H1 (cell line): ENCODE measurements around the gene FEV. TPM values are rescaled to one million over a fixed set of nuclear protein-coding genes. Genes with fewer than 3 reads are reported as not detected.

Experiments
- CTBP2 ChIP-seq: IDR thresholded peaks from 2 replicates; pipeline ENCODE4 v1.7.0; 2011; ENCODE audit warnings: borderline replicate concordance, mild to moderate bottlenecking, moderate library complexity, mixed read lengths, low read length; ENCODE audit not compliant: insufficient read depth, insufficient read length
- SUZ12 ChIP-seq: fragments of 200-600 bp; sonication (generic); IDR thresholded peaks from 2 replicates; pipeline ENCODE4 v1.6.1; 2012; ENCODE audit warnings: mild to moderate bottlenecking, inconsistent platforms, low read length, moderate library complexity, mixed read lengths
- polyA plus RNA-seq, 7 experiments: library from polyadenylated mRNA; depleted of rRNA in 3 of 7; stranded (reverse) in 5 of 7; unstranded in 2 of 7; fragments of >200 nt in 5 of 7; fragments of 200-250 nt in 2 of 7; gene quantifications; 1 replicate in 5 of 7; 2 replicates in 1 of 7; 4 replicates in 1 of 7; pipeline versions ENCODE4 v1.2.1 to v1.2.3, GENCODE V29; 2011 to 2013; ENCODE audit warnings: missing spikeins in 2 of 7, mixed read lengths in 2 of 7
- total RNA-seq: library from RNA; stranded (reverse); fragmentation: NEBNext Ultra II Directional; extraction: Animal tissue kit (Norgen Biotek cat#: 25700); gene quantifications from 2 replicates; pipeline ENCODE4 v1.2.1, GENCODE V29; 2021

The FEV gene
- total and polyA plus RNA-seq, 2 of the 8 experiments (the other 6 are each of a cell fraction or from before 2014, with no cell fraction given): not detected

DNA sequence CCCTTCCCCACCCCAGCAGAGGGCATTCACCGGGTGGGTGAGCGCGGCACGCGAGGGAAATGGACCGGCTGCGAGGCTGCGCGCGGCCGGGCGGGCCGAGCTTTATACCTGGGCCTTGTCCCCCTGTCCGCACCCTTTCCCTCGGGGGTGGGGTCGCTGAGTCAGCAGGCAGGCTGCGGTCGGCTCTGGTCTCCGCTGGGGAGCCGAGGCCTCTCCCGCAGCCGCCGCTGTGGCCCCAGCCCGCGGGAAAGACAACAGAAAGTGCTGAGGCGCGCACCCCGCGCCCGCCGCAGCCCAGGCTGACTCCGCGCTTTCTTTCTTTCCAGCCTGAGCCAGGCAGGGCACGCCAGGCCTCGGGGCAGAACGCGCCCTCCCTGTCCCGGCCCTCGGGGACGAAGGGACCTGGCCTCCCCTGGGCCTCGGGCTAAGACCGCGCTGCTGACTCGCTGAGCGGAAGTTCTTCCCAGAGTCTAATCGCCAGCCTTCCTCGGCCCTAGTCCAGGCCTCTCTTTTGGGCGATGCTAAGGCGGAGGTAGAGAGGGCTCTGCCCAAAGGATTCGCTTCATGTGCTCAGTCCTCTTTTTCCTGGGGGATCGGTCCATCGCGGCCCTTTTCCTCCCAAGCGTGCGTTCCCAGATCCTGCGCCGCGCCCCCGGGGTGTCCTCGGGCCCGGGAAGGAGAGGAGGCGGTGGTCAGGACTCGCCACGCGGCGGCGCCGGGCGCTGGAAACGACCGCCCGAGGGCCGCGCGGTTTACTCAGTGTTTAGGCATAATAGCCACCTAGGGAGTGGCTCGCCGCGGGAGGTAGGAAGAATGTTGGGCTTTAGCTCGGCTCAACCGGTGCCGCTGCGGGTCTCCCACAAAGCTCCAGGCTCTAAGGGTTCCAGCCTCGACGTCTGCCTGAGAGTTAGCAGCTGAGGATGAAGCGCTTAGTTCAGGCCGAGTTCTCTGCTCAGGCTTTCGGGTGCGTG, 8.6 kb upstream of the FEV start, which contains the start of gene CRYBA2 (continued):
- TF ChIP-seq SUZ12: peak; percentile 98
- peak; percentile 54 for TF ChIP-seq CTBP2
